GM19467 (cell line): ENCODE results near the gene LSG1.
"Not testable (repeated sequence)": the region's sequence is repeated elsewhere in the genome, so short reads cannot be mapped to it uniquely, and the experiment has no call there.

Experiments used
- ATAC-seq: cut with Tn5 transposase; IDR thresholded peaks from one replicate; pipeline ENCODE4 v1.9.1; 2021; ENCODE audit warnings: mild to moderate bottlenecking, moderate library complexity; ENCODE audit not compliant: unreplicated experiment

Gene LSG1

GRCh38 chr3:194658477-194659242 lies 13.3 kb downstream of the LSG1 start:
- ATAC-seq: no peak

GRCh38 chr3:194657439-194657838 lies 14.6 kb downstream of the LSG1 start:
- no peak for ATAC-seq

- ATAC-seq: no peak
These were observed 17.5 kb downstream of the LSG1 start for GRCh38 chr3:194654443-194654842.

- no peak for ATAC-seq
These were observed 24.2 kb downstream of the LSG1 start for GRCh38 chr3:194647747-194648146.

GRCh38 chr3:194642769-194643168 lies 29.2 kb downstream of the LSG1 start:
- ATAC-seq: no peak

GRCh38 chr3:194640829-194641228 lies 31.2 kb downstream of the LSG1 start:
- ATAC-seq: no peak

GRCh38 chr3:194638991-194639605 lies 32.9 kb downstream of the LSG1 start:
- no peak for ATAC-seq

GRCh38 chr3:194637541-194638400 lies 34.2 kb downstream of the LSG1 start:
- no peak for ATAC-seq

GRCh38 chr3:194637066-194637465 lies 34.9 kb downstream of the LSG1 start:
- ATAC-seq: no peak

GRCh38 chr3:194633349-194634004 lies 38.5 kb downstream of the LSG1 start, which contains the start of gene TMEM44:
TMEM44 (minus strand) TSS chr3:194633419; CDS start chr3:194633215, 204 bp downstream.
- peak; percentile 78 for ATAC-seq

- ATAC-seq: peak; percentile 41
These were observed 39.1 kb downstream of the LSG1 start for GRCh38 chr3:194632809-194633348.

- no peak for ATAC-seq
These were observed 39.7 kb downstream of the LSG1 start for GRCh38 chr3:194632226-194632808.

GRCh38 chr3:194631696-194632095 lies 40.3 kb downstream of the LSG1 start:
- ATAC-seq: no peak

- ATAC-seq: not testable (repeated sequence)
These were observed 41.3 kb downstream of the LSG1 start for GRCh38 chr3:194630681-194631080.

- ATAC-seq: no peak
These were observed 47.0 kb downstream of the LSG1 start for GRCh38 chr3:194624956-194625355.

- no peak for ATAC-seq
These were observed 48.3 kb downstream of the LSG1 start for GRCh38 chr3:194623449-194624290.

- no peak for ATAC-seq
These were observed 49.2 kb downstream of the LSG1 start for GRCh38 chr3:194622621-194623340.

- ATAC-seq: no peak
These were observed 50.0 kb downstream of the LSG1 start for GRCh38 chr3:194621947-194622346.

GRCh38 chr3:194620196-194620595 lies 51.8 kb downstream of the LSG1 start:
- ATAC-seq: no peak
